ENCODE results near the gene DNAL4.

Gene DNAL4, protein sequence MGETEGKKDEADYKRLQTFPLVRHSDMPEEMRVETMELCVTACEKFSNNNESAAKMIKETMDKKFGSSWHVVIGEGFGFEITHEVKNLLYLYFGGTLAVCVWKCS

DNA sequence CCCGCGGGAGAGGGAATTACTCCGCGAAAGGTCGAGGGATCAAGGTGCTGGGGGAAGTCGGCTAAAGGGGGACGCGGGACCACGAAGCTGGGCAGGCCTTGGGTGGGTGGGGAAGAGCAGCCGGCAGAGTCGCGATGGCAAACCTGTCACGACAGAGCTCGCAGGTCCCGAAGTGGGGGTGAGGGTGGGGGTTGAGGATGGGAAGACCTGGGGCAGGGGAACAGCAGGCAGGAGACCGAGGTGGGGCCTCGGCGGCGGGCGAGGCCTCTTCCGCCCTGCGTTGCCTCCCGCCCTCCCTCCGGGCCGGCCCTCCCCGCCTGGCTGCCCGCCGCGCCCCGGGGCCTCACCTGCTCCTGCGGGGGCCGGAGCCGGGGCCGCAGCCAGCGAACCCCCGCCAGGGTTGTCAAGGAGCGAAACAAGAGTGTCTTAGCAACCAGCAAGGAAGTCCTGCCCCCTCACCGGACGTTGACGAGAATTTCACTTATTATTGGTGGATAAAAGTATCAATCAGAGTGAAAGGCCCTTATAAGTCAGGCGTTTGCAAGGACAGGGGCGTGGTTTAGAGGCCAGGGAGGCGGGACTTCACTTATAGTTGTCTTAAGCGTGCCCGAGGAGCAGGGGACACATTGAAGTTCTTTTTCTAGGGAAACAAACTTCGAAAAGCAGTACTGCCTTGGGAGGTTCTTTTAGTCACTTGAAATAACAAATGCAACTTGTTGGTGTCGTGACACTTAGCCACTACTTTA is at the start of gene DNAL4:
Gene DNAL4 (minus strand): TSS at position 423 of the 746 bp plus-strand sequence. CDS start 11,412 bp downstream, outside the sequence.
- DNase-seq = peak; percentile 91
- Mint-ChIP-seq H3K4me3 (peak within 1 kb of the TSS; percentile 95), H3K27me3 (ENCODE audit: low read depth, poor library complexity) (peaks cover 44% of the 10 kb centered on the region), H3K9me3 (peaks cover 10% of the 10 kb centered on the region), H3K27ac (peak within 1 kb of the TSS; percentile 18), H3K4me1 (peaks cover 12% of the 10 kb centered on the region), H3K36me3 (ENCODE audit: low read depth) (no peaks in the 10 kb centered on the region)
- TF ChIP-seq, protein P1, sequence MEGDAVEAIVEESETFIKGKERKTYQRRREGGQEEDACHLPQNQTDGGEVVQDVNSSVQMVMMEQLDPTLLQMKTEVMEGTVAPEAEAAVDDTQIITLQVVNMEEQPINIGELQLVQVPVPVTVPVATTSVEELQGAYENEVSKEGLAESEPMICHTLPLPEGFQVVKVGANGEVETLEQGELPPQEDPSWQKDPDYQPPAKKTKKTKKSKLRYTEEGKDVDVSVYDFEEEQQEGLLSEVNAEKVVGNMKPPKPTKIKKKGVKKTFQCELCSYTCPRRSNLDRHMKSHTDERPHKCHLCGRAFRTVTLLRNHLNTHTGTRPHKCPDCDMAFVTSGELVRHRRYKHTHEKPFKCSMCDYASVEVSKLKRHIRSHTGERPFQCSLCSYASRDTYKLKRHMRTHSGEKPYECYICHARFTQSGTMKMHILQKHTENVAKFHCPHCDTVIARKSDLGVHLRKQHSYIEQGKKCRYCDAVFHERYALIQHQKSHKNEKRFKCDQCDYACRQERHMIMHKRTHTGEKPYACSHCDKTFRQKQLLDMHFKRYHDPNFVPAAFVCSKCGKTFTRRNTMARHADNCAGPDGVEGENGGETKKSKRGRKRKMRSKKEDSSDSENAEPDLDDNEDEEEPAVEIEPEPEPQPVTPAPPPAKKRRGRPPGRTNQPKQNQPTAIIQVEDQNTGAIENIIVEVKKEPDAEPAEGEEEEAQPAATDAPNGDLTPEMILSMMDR (IDR thresholded peaks at IDR 0.05) = no peak

GRCh38 chr22:38843201-38843656 is 49.3 kb upstream of the DNAL4 start:
- H3K4me1 Mint-ChIP-seq = peaks cover 46% of the 10 kb centered on the region
- peaks cover 87% of the 10 kb centered on the region for H3K27me3 Mint-ChIP-seq (ENCODE audit: low read depth, poor library complexity)
- TF ChIP-seq, protein P1 (IDR thresholded peaks at IDR 0.05) = no peak
- H3K9me3 Mint-ChIP-seq = no peaks in the 10 kb centered on the region
- H3K36me3 Mint-ChIP-seq (ENCODE audit: low read depth) = no peaks in the 10 kb centered on the region
- peak; percentile 76 for DNase-seq
- no peak overlapping the region for H3K4me3 Mint-ChIP-seq
- no peak overlapping the region for H3K27ac Mint-ChIP-seq

GRCh38 chr22:38842512-38843200 is 48.7 kb upstream of the DNAL4 start:
- no peak overlapping the region for H3K27ac Mint-ChIP-seq
- H3K4me1 Mint-ChIP-seq = peaks cover 44% of the 10 kb centered on the region
- no peaks in the 10 kb centered on the region for H3K36me3 Mint-ChIP-seq (ENCODE audit: low read depth)
- no peaks in the 10 kb centered on the region for H3K9me3 Mint-ChIP-seq
- peaks cover 88% of the 10 kb centered on the region for H3K27me3 Mint-ChIP-seq (ENCODE audit: low read depth, poor library complexity)
- peak overlapping the region; percentile 87 for H3K4me3 Mint-ChIP-seq
- TF ChIP-seq, protein P1 (IDR thresholded peaks at IDR 0.05) = no peak
- no peak for DNase-seq

GRCh38 chr22:38841635-38842034 is 47.7 kb upstream of the DNAL4 start:
- TF ChIP-seq, protein P1 (IDR thresholded peaks at IDR 0.05) = no peak
- Mint-ChIP-seq H3K9me3 (no peaks in the 10 kb centered on the region), H3K27me3 (ENCODE audit: low read depth, poor library complexity) (peaks cover 88% of the 10 kb centered on the region), H3K36me3 (ENCODE audit: low read depth) (no peaks in the 10 kb centered on the region), H3K27ac (no peak overlapping the region), H3K4me1 (peaks cover 38% of the 10 kb centered on the region), H3K4me3 (peak overlapping the region; percentile 87)
- no peak for DNase-seq

DNA sequence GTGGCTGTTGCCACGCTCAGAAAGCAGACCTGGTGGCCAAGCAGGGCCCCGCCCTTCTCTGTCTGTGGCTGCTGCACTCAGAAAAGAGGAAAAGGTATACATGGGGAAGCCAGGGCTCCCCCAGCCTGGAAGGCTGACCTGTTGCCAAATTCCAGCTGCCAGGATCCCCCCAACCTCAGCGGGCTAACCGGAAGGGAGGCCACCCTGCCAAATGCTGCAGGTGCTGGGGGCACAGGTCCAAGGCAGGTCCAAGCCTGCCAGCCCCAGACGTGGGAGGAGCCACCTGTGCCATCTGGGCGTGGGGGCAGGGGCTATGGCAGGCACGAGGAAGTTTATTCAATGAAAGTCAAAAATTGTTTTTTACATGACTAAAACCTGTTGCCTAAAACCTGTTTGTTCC is 47.3 kb upstream of the DNAL4 start:
- H3K27ac Mint-ChIP-seq = no peak overlapping the region
- no peaks in the 10 kb centered on the region for H3K9me3 Mint-ChIP-seq
- no peak overlapping the region for H3K4me3 Mint-ChIP-seq
- DNase-seq = no peak
- no peaks in the 10 kb centered on the region for H3K36me3 Mint-ChIP-seq (ENCODE audit: low read depth)
- TF ChIP-seq, protein P1 (IDR thresholded peaks at IDR 0.05) = no peak
- H3K27me3 Mint-ChIP-seq (ENCODE audit: low read depth, poor library complexity) = peaks cover 88% of the 10 kb centered on the region
- peaks cover 38% of the 10 kb centered on the region for H3K4me1 Mint-ChIP-seq

All from nephron progenitor cell (in vitro differentiated cells).